Astrocyte (in vitro differentiated cells and primary cell): ENCODE data around the gene VWCE. TPM values are rescaled to one million over a fixed set of nuclear protein-coding genes. Genes with fewer than 3 reads are reported as not detected.

Experiments used
- DNase-seq: peaks from one replicate; pipeline ENCODE4 v3.0.0-alpha.2; 2010; ENCODE audit warnings: low read depth
- FAIRE-seq: peaks from 2 replicates; lab custom pipeline; 2011; peaks lifted over from hg19 to GRCh38; lab: Jason Lieb, UNC
- H2AFZ ChIP-seq: 2 replicates; pipeline ENCODE4 v1.6.0; 2012; ENCODE audit warnings: low read depth, low read length, inconsistent platforms
- H3K27ac ChIP-seq: 2 replicates; pipeline ENCODE4 v1.5.1; 2011; ENCODE audit warnings: low read depth, low read length, inconsistent platforms
- H3K27me3 ChIP-seq: 2 replicates; pipeline ENCODE4 v1.6.0; 2011; ENCODE audit warnings: low read length, inconsistent platforms; ENCODE audit not compliant: insufficient read depth
- H3K36me3 ChIP-seq: 2 replicates; pipeline ENCODE4 v1.5.1; 2011; ENCODE audit warnings: low read length, inconsistent platforms; ENCODE audit not compliant: insufficient read depth
- H3K4me1 ChIP-seq: 2 replicates; pipeline ENCODE4 v1.5.1; 2011; ENCODE audit warnings: low read length, inconsistent platforms; ENCODE audit not compliant: insufficient read depth
- H3K4me2 ChIP-seq: 2 replicates; pipeline ENCODE4 v1.6.0; 2012; ENCODE audit warnings: low read length, inconsistent platforms
- H3K4me3 ChIP-seq: 2 replicates; pipeline ENCODE4 v1.5.1; 2011; ENCODE audit warnings: low read depth, mild to moderate bottlenecking, low read length, inconsistent platforms; ENCODE audit not compliant: insufficient read depth
- H3K79me2 ChIP-seq: 2 replicates; pipeline ENCODE4 v1.6.0; 2012; ENCODE audit warnings: mild to moderate bottlenecking, low read length, inconsistent platforms; ENCODE audit not compliant: insufficient read depth
- H3K9ac ChIP-seq: 2 replicates; pipeline ENCODE4 v1.6.0; 2012; ENCODE audit warnings: mild to moderate bottlenecking, low read length, inconsistent platforms
- H3K9me3 ChIP-seq: 2 replicates; pipeline ENCODE4 v1.5.1; 2012; ENCODE audit warnings: low read depth, mild to moderate bottlenecking, low read length, inconsistent platforms; ENCODE audit not compliant: insufficient read depth
- H4K20me1 ChIP-seq: 2 replicates; pipeline ENCODE4 v1.6.0; 2012; ENCODE audit warnings: low read length, inconsistent platforms; ENCODE audit not compliant: insufficient read depth
- H3K27ac Mint-ChIP-seq: one replicate; pipeline ENCODE4 v1.8.0; 2021; ENCODE audit warnings: mild to moderate bottlenecking, mixed read lengths; ENCODE audit not compliant: unreplicated experiment
- H3K27me3 Mint-ChIP-seq: one replicate; pipeline ENCODE4 v1.8.0; 2021; ENCODE audit warnings: low read depth, mixed read lengths; ENCODE audit not compliant: unreplicated experiment
- H3K36me3 Mint-ChIP-seq: one replicate; pipeline ENCODE4 v1.8.0; 2021; ENCODE audit warnings: low read depth, mixed read lengths; ENCODE audit not compliant: unreplicated experiment
- H3K4me1 Mint-ChIP-seq: one replicate; pipeline ENCODE4 v1.8.0; 2021; ENCODE audit warnings: low read depth, mixed read lengths; ENCODE audit not compliant: unreplicated experiment
- H3K4me3 Mint-ChIP-seq: one replicate; pipeline ENCODE4 v1.8.0; 2021; ENCODE audit warnings: mild to moderate bottlenecking, moderate library complexity, mixed read lengths; ENCODE audit not compliant: unreplicated experiment
- H3K9me3 Mint-ChIP-seq: one replicate; pipeline ENCODE4 v1.8.0; 2021; ENCODE audit warnings: mild to moderate bottlenecking, mixed read lengths; ENCODE audit not compliant: unreplicated experiment
- EZH2 ChIP-seq: IDR thresholded peaks from 2 replicates; pipeline ENCODE4 v1.6.1; 2012; ENCODE audit warnings: mild to moderate bottlenecking, low read length, inconsistent platforms; ENCODE audit not compliant: insufficient read depth
- total RNA-seq: library from RNA; stranded (reverse); gene quantifications from 2 replicates; pipeline ENCODE4 v1.2.1, GENCODE V29; 2021
- TF ChIP-seq, protein P1 (sequence below): IDR thresholded peaks from 2 replicates; pipeline ENCODE4 v1.5.1; 2011; ENCODE audit warnings: low read depth, mild to moderate bottlenecking, inconsistent platforms, low read length, moderate library complexity; ENCODE audit not compliant: insufficient read depth

VWCE gene
- total RNA-seq, 1 donor from 2014 or later: 17.7 TPM

DNA sequence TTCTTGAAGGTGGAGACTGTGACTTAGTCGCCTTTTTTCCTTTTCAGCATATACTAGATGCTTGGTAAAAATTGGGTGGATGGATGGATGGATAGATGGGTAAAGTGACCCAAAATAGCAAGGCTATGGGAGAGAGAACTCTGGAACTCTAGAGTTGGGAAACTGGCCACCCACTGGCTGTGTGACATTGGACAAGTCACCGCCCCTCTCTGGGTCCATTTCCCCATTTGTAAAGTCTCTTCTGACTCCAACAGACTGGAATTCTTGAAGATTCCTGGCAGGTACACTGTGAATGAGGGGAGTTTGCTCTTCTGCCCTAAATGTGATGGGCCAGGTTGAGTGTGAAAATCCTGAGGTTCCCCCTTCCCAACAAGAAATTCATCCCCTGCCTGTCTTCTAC is 45.9 kb upstream of the VWCE start:
- H3K36me3 ChIP-seq: no peaks in the 10 kb centered on the region
- no peaks in the 10 kb centered on the region for H3K4me1 ChIP-seq
- Mint-ChIP-seq H3K27me3 (peaks cover 10% of the 10 kb centered on the region), H3K36me3 (peaks cover 17% of the 10 kb centered on the region), H3K4me3 (no peak overlapping the region), H3K4me1 (no peaks in the 10 kb centered on the region), H3K27ac (no peak overlapping the region), H3K9me3 (no peaks in the 10 kb centered on the region)
- no peak for FAIRE-seq
- TF ChIP-seq, protein P1, sequence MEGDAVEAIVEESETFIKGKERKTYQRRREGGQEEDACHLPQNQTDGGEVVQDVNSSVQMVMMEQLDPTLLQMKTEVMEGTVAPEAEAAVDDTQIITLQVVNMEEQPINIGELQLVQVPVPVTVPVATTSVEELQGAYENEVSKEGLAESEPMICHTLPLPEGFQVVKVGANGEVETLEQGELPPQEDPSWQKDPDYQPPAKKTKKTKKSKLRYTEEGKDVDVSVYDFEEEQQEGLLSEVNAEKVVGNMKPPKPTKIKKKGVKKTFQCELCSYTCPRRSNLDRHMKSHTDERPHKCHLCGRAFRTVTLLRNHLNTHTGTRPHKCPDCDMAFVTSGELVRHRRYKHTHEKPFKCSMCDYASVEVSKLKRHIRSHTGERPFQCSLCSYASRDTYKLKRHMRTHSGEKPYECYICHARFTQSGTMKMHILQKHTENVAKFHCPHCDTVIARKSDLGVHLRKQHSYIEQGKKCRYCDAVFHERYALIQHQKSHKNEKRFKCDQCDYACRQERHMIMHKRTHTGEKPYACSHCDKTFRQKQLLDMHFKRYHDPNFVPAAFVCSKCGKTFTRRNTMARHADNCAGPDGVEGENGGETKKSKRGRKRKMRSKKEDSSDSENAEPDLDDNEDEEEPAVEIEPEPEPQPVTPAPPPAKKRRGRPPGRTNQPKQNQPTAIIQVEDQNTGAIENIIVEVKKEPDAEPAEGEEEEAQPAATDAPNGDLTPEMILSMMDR: no peak
- TF ChIP-seq EZH2: no peak
- H3K79me2 ChIP-seq: no peaks in the 10 kb centered on the region
- H2AFZ ChIP-seq: no peak overlapping the region
- no peak overlapping the region for H3K27ac ChIP-seq
- H3K4me2 ChIP-seq: no peak overlapping the region
- no peak overlapping the region for H3K4me3 ChIP-seq
- no peaks in the 10 kb centered on the region for H3K27me3 ChIP-seq
- no peak for DNase-seq
- H4K20me1 ChIP-seq: no peaks in the 10 kb centered on the region
- H3K9ac ChIP-seq: no peak overlapping the region
- H3K9me3 ChIP-seq: no peaks in the 10 kb centered on the region

DNA sequence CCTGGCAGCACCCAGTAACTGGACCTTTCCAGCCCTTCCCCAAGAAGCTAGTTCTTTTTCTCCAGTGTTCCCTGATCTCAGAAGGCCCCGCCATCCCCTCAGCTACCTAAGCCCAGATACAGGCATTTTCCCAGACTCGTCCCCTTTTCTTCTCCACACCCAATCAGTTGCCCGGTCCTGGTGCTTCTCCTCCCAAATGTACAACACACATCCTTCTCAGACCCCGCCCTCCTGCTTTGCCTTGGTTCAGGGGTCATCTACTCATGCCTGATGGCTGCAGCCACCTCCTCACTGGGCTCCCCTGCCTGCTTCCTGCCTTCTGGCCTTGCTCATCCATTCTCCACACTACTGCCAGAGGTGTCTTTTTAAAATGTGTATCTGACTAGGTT is 44.4 kb upstream of the VWCE start:
- TF ChIP-seq, protein P1: no peak
- no peak for TF ChIP-seq EZH2
- H3K27me3 ChIP-seq: no peaks in the 10 kb centered on the region
- H2AFZ ChIP-seq: no peak overlapping the region
- no peaks in the 10 kb centered on the region for H4K20me1 ChIP-seq
- no peak for DNase-seq
- H3K4me2 ChIP-seq: no peak overlapping the region
- H3K4me3 ChIP-seq: no peak overlapping the region
- no peak overlapping the region for H3K9ac ChIP-seq
- H3K79me2 ChIP-seq: no peaks in the 10 kb centered on the region
- H3K9me3 ChIP-seq: no peaks in the 10 kb centered on the region
- H3K27me3 Mint-ChIP-seq: peaks cover 7% of the 10 kb centered on the region
- FAIRE-seq: no peak
- no peaks in the 10 kb centered on the region for H3K9me3 Mint-ChIP-seq
- no peak overlapping the region for H3K27ac Mint-ChIP-seq
- H3K4me3 Mint-ChIP-seq: no peak overlapping the region
- H3K4me1 ChIP-seq: peaks cover 5% of the 10 kb centered on the region
- H3K36me3 Mint-ChIP-seq: peaks cover 17% of the 10 kb centered on the region
- peaks cover under 1% of the 10 kb centered on the region for H3K4me1 Mint-ChIP-seq
- no peaks in the 10 kb centered on the region for H3K36me3 ChIP-seq
- H3K27ac ChIP-seq: no peak overlapping the region

DNA sequence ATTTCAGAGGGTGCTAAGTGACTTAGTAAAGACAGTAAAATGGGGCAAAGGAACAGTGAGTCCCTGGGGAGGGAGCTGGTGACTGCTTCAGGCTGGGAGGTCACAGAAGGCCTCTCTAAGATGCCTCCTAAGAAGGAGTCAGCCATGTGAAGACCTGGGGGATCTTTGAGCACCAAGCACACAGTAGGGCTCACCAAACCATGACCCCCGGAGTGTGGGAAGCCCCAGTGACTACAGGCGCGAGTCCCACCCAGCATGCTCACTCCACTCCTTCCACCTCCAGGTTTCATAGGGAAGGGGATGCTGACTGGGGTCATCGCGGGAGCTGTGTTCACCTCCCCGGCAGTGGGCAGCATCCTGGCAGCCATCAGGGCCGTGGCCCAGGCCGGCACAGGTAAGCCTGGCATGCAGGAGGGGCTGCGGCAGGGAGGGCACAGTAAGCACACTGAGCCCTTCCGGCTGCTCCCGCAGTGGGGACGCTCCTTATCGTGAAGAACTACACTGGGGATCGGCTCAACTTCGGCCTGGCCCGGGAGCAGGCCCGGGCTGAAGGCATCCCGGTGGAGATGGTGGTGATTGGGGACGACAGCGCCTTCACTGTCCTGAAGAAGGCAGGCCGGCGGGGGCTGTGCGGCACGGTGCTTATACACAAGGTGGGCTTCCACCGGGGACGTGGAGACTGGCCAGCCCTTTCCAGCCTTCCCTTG is 43.8 kb upstream of the VWCE start:
- Histone ChIP-seq H3K36me3 (no peaks in the 10 kb centered on the region), H3K27ac (no peak overlapping the region), H4K20me1 (no peaks in the 10 kb centered on the region), H3K9me3 (no peaks in the 10 kb centered on the region), H3K9ac (no peak overlapping the region), H2AFZ (no peak overlapping the region), H3K4me3 (no peak overlapping the region), H3K27me3 (no peaks in the 10 kb centered on the region), H3K79me2 (no peaks in the 10 kb centered on the region), H3K4me2 (no peak overlapping the region), H3K4me1 (peaks cover 10% of the 10 kb centered on the region)
- DNase-seq: no peak
- Mint-ChIP-seq H3K27ac (no peak overlapping the region), H3K9me3 (no peaks in the 10 kb centered on the region), H3K4me3 (no peak overlapping the region), H3K27me3 (peaks cover 6% of the 10 kb centered on the region), H3K36me3 (peaks cover 17% of the 10 kb centered on the region), H3K4me1 (peaks cover 6% of the 10 kb centered on the region)
- no peak for TF ChIP-seq EZH2
- TF ChIP-seq, protein P1: no peak
- no peak for FAIRE-seq
